AG04449 (cell line): ENCODE data around the gene GALNT5.
"Not testable (repeated sequence)": the region's sequence is repeated elsewhere in the genome, so short reads cannot be mapped to it uniquely, and the experiment has no call there.

Experiments used
- CTCF ChIA-PET: fragments of 350-600 bp; formaldehyde crosslinking; extraction: SDS; loops from one replicate; lab custom pipeline; 2021; ENCODE audit warnings: antibody characterized with exemption; lab: Yijun Ruan, JAX
- POLR2A ChIA-PET: fragments of 400-600, 350-600 bp; formaldehyde crosslinking; extraction: SDS; loops from one replicate; lab custom pipeline; 2020; ENCODE audit warnings: antibody characterized with exemption, inconsistent platforms; lab: Yijun Ruan, JAX
- DNase-seq: peaks from one replicate; pipeline ENCODE4 v3.0.0-alpha.2; 2010; ENCODE audit warnings: low read depth, low spot score
- H3K4me3 ChIP-seq: 2 replicates; pipeline ENCODE4 v1.5.1; 2011; ENCODE audit warnings: low read depth, mild to moderate bottlenecking, control low read depth, low read length
- TF ChIP-seq, protein P1 (sequence below): IDR thresholded peaks from one replicate; pipeline ENCODE4 v1.5.1; 2011; ENCODE audit warnings: mild to moderate bottlenecking, moderate library complexity, low read length, control low read depth, inconsistent platforms; ENCODE audit not compliant: insufficient read depth; ENCODE audit errors: missing control alignments

GALNT5 gene

DNA sequence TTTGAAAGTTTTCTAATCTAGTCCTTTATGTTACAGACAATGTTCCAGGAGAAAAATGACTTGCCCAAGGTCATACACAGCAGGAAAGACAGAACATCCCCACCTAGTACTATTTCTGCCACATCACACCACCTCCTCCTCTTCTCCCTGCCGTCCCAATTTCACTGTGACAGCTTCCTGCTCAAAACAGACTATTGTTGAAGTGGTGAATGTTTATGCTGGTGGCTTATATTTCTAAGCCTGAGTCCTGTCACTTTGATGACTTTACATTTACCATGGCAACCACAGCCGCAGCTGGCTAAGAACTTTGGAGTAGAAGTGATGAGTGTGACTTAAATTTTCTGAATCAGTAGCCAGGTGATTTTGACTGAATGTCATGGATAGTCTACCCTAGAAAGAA, 10.0 kb downstream of the GALNT5 start:
- no peak for DNase-seq
- ChIA-PET POLR2A (no interaction called here), CTCF (no interaction called here)
- TF ChIP-seq, protein P1, sequence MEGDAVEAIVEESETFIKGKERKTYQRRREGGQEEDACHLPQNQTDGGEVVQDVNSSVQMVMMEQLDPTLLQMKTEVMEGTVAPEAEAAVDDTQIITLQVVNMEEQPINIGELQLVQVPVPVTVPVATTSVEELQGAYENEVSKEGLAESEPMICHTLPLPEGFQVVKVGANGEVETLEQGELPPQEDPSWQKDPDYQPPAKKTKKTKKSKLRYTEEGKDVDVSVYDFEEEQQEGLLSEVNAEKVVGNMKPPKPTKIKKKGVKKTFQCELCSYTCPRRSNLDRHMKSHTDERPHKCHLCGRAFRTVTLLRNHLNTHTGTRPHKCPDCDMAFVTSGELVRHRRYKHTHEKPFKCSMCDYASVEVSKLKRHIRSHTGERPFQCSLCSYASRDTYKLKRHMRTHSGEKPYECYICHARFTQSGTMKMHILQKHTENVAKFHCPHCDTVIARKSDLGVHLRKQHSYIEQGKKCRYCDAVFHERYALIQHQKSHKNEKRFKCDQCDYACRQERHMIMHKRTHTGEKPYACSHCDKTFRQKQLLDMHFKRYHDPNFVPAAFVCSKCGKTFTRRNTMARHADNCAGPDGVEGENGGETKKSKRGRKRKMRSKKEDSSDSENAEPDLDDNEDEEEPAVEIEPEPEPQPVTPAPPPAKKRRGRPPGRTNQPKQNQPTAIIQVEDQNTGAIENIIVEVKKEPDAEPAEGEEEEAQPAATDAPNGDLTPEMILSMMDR: no peak
- no peak overlapping the region for H3K4me3 ChIP-seq

DNA sequence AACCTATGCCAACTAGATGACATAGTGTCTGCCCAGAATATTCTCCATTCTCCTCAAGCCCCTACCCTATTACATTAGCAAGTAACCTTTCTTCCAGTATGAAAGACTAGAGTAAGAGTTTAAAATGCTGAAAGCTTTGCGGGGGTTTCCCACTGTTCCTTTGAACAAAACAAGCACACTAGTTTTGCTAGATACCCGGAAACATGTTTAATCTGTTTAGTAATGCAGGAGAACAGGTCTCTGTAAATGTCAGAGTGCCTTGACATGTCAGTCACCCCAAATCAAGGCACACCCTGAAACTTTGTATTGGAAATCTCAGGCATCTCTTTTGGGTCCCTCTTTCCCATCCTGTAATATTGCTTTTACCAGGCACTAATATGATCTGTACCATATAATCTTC, 11.6 kb downstream of the GALNT5 start:
- TF ChIP-seq, protein P1: no peak
- ChIA-PET CTCF (interaction anchor here (1.6 kb wide), 1 partner anchor 58 kb away, joined by 5 read pairs; no protein-coding TSS in a partner anchor), POLR2A (no interaction called here)
- H3K4me3 ChIP-seq: no peak overlapping the region
- DNase-seq: no peak

DNA sequence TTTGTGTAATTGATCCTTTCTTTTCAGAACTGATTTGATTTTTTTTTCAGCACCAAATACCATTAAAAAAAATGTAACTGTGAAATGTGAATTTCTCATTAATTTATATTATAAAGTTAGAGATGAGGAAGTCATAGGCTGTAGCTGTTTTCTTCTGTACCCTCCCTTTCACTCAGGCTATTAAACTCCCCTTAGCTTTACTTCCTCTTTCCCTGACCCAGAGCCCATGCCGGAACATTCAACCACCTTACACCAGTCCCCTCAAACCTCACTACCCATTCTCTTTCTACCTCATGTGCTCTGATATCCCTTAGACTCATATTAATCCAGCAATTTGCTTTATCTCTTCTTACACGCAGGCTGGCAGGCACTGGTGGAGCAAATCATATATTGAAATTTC, 12.4 kb downstream of the GALNT5 start:
- TF ChIP-seq, protein P1: no peak
- POLR2A ChIA-PET: no interaction called here
- CTCF ChIA-PET: interaction anchor here (1.2 to 2.4 kb wide), 4 partner anchors 9 to 58 kb away, joined by 3 to 5 read pairs (median 4); no protein-coding TSS in a partner anchor
- no peak for DNase-seq
- no peak overlapping the region for H3K4me3 ChIP-seq

DNA sequence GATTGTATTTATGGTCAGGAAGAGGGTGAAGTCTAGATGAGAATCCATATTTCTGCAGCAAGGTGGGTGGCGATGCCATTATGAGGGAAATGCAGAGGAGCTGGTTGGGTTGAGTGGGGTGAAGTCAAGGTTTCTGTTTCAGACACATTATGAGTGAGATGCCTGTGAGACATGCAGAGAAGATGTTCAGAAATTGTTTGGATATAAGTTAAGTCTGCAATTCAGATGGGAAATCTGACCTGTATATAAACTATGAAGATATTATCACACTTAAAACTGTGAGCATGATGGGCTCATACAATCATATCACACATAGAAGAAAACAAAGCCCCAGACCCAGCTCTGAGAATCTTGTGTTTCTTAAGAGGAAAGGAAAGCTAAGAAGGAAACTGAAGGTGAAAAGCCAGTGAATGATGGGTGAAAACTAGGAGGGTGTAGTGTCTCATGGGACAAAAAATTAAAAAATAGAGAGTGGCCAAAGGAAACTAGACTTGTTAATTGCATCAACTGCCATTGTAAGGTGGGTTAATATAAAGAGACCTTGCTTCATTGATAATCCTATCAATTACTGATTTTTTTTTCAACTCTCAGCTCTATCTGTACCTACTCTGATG, 14.2 kb downstream of the GALNT5 start:
- ChIA-PET CTCF (interaction anchor here (0.6 to 2.4 kb wide), 4 partner anchors 9 to 443 kb away, joined by 3 to 5 read pairs (median 4); no protein-coding TSS in a partner anchor), POLR2A (no interaction called here)
- no peak overlapping the region for H3K4me3 ChIP-seq
- DNase-seq: no peak
- TF ChIP-seq, protein P1: no peak

DNA sequence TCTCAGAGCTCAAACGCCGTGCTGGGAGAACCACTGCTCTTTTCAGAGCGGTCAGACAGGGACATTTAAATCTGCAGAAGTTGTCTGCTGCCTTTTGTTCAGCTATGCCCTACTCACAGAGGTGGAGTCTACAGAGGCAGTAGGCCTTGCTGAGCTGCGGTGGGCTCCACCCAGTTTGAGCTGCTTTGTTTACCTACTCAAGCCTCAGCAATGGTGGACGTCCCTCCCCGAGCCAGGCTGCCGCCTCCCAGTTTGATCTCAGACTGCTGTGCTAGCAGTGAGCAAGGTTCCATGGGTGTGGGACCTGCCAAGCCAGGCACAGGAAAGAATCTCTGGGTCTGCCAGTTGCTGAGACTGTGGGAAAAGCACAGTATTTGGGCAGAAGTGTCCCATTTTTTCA, 21.8 kb downstream of the GALNT5 start:
- CTCF ChIA-PET: interaction anchor here (1.2 to 2.1 kb wide), 2 partner anchors 8 to 23 kb away, joined by 3 to 5 read pairs; no protein-coding TSS in a partner anchor
- DNase-seq, POLR2A ChIA-PET, H3K4me3 ChIP-seq: not testable (repeated sequence)

DNA sequence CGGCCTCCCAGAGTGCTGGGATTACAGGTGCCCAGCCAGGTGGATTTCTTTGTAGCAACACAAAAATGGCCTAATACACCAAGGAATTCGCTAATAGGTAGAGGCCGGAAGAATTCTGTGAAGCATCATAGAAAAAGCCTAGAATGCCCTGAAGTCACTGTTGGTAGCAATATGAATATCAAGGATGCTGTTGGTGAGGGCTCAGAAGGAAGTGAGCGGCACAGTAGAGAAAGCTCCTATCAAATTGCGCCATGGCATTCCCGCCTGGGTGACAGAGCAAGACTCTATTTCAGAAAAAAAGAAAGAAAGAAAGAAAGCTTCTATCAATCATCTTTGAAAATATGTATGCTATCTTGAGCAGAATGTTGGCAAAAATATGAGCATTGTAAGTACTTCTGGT, 23.8 kb downstream of the GALNT5 start:
- no peak for DNase-seq
- TF ChIP-seq, protein P1: no peak
- POLR2A ChIA-PET: no interaction called here
- H3K4me3 ChIP-seq: no peak overlapping the region
- CTCF ChIA-PET: interaction anchor here (1.2 to 3.4 kb wide), 3 partner anchors 10 to 46 kb away, joined by 4 to 12 read pairs (median 5); no protein-coding TSS in a partner anchor
